ENCODE data around the gene POLR2M. TPM values are rescaled to one million over a fixed set of nuclear protein-coding genes. Genes with fewer than 3 reads are reported as not detected.

Gene POLR2M
- polyA plus RNA-seq, 3 donors = 14.4 to 29.4 (median 26.3) TPM

DNA sequence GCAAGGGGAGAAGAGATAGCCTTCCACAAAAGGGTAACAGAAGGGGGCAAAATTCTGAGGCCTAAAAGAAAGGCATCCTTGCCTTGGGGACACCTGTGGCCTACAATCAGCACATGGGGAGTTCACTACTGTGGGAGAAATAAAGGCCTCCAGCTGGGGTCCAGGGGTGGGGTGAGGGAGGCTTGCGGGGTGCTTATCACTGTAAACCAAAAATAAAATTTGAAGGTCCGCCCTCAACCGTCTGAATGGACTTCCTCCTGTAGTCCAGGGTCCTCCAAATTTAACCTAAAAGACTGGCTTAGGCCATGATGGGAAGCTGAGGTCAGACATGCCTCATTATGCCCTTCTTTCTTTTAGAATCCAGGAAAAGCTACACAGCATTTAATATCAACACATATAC is 2.1 kb upstream of the POLR2M start:
- intact Hi-C loops (cut with micrococcal nuclease) = no loop called here
- H3K27me3 ChIP-seq (ENCODE audit: control insufficient read depth in 2 of 2, insufficient read depth in 2 of 2, low read length in 2 of 2) = peaks cover 0 to 32% of the 10 kb centered on the region in 2 donors
- peaks cover 16 to 20% of the 10 kb centered on the region in 2 donors for H3K4me1 ChIP-seq (ENCODE audit: control insufficient read depth in 1 of 2, insufficient read depth in 2 of 2, low read length in 2 of 2)
- no CpG with 5 or more reads among the region's 3 CpGs for WGBS (ENCODE audit: insufficient coverage)
- no peak for DNase-seq
- no peak overlapping the region for H3K9ac ChIP-seq (ENCODE audit: insufficient read depth, low read length, poor library complexity, severe bottlenecking)
- H2AFZ ChIP-seq (ENCODE audit: insufficient read depth, low read depth, low read length, poor library complexity, severe bottlenecking) = no peak overlapping the region
- H4K20me1 ChIP-seq (ENCODE audit: insufficient read depth, low read length) = no peaks in the 10 kb centered on the region
- no peak overlapping the region for H3K4me2 ChIP-seq (replicated peaks; ENCODE audit: extremely low read depth, low read length, poor library complexity, severe bottlenecking)
- peaks cover 6 to 13% (median 10%) of the 10 kb centered on the region in 3 donors for H3K27me3 Mint-ChIP-seq (ENCODE audit: low read depth in 3 of 3)
- peaks cover 0 to 3% (median 0%) of the 10 kb centered on the region in 7 donors for H3K9me3 Mint-ChIP-seq
- no peak overlapping the region for H3K4me3 Mint-ChIP-seq
- no peak overlapping the region for H3K4me3 ChIP-seq (replicated peaks in 1 of 3; ENCODE audit: low read depth in 2 of 3, low read length in 3 of 3)
- H3K27ac Mint-ChIP-seq = peak overlapping the region in 1 of 7 donors; percentile 61
- H3K4me1 Mint-ChIP-seq = peaks cover 20% of the 10 kb centered on the region
- peaks cover 5 to 8% of the 10 kb centered on the region in 2 donors for H3K36me3 ChIP-seq (replicated peaks in 1 of 2; ENCODE audit: control insufficient read depth in 1 of 2, insufficient read depth in 2 of 2, low read length in 2 of 2)
- peaks cover 35% of the 10 kb centered on the region for H3K79me2 ChIP-seq (ENCODE audit: insufficient read depth, low read length)
- H3K9me3 ChIP-seq (replicated peaks in 1 of 2; ENCODE audit: control insufficient read depth in 1 of 2, insufficient read depth in 1 of 2, low read length in 2 of 2) = no peaks in the 10 kb centered on the region
- H3K36me3 Mint-ChIP-seq = peaks cover 5 to 6% of the 10 kb centered on the region in 2 donors
- no peak overlapping the region for H3K27ac ChIP-seq (ENCODE audit: low read depth in 1 of 2, low read length in 2 of 2)
- TF ChIP-seq, protein P1, sequence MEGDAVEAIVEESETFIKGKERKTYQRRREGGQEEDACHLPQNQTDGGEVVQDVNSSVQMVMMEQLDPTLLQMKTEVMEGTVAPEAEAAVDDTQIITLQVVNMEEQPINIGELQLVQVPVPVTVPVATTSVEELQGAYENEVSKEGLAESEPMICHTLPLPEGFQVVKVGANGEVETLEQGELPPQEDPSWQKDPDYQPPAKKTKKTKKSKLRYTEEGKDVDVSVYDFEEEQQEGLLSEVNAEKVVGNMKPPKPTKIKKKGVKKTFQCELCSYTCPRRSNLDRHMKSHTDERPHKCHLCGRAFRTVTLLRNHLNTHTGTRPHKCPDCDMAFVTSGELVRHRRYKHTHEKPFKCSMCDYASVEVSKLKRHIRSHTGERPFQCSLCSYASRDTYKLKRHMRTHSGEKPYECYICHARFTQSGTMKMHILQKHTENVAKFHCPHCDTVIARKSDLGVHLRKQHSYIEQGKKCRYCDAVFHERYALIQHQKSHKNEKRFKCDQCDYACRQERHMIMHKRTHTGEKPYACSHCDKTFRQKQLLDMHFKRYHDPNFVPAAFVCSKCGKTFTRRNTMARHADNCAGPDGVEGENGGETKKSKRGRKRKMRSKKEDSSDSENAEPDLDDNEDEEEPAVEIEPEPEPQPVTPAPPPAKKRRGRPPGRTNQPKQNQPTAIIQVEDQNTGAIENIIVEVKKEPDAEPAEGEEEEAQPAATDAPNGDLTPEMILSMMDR (IDR thresholded peaks at IDR 0.05) = no peak

DNA sequence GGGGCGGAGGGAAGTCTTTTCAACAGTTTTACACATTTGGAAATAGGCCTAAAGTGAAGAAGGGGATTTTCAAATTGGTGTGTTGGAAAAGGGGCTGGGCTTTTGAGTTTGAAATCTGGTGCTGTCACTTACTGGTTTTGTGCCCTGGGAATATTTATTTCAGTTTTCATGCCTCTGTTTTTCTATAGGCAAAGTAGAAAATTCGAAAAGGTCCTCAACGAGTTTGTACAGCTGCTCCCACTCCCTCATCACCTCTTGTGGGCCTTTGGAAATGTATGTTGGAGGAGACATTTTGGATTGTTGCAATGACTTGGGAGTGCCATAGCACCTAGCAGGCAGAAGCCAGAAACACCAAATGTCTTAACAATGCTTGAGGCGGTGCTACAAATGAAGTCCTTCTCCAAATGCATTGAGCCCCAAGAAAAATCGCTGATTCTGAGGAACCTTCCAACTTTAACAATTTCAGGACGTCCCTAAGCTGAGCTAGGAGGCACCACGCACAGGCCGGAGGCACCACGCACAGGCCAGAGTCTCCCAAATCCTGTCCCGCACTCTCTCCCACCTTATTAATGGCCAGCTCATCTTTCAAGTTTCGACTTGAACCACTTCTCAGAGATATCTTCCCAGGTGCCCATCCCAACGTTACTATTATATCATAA is 639 bp upstream of the POLR2M start:
- H3K27me3 ChIP-seq (ENCODE audit: control insufficient read depth in 2 of 2, insufficient read depth in 2 of 2, low read length in 2 of 2) = peaks cover 0 to 21% of the 10 kb centered on the region in 2 donors
- intact Hi-C loops (cut with micrococcal nuclease) = no loop called here
- peak overlapping the region; percentile 98 for H3K9ac ChIP-seq (ENCODE audit: insufficient read depth, low read length, poor library complexity, severe bottlenecking)
- TF ChIP-seq, protein P1 (IDR thresholded peaks at IDR 0.05) = no peak
- H4K20me1 ChIP-seq (ENCODE audit: insufficient read depth, low read length) = no peaks in the 10 kb centered on the region
- peaks cover 45% of the 10 kb centered on the region for H3K79me2 ChIP-seq (ENCODE audit: insufficient read depth, low read length)
- Mint-ChIP-seq H3K9me3 (peaks cover 0 to 3% (median 0%) of the 10 kb centered on the region in 7 donors), H3K4me3 (peak overlapping the region; percentile 86 to 93), H3K27me3 (ENCODE audit: low read depth in 3 of 3) (peaks cover 3 to 10% (median 8%) of the 10 kb centered on the region in 3 donors), H3K4me1 (peaks cover 23% of the 10 kb centered on the region), H3K36me3 (peaks cover 18 to 19% of the 10 kb centered on the region in 2 donors), H3K27ac (peak overlapping the region; percentile 78 to 96 (median 91))
- peak overlapping the region; percentile 87 to 96 for H3K27ac ChIP-seq (ENCODE audit: low read depth in 1 of 2, low read length in 2 of 2)
- H3K4me3 ChIP-seq (replicated peaks in 1 of 3; ENCODE audit: low read depth in 2 of 3, low read length in 3 of 3) = peak overlapping the region; percentile 65 to 98 (median 97)
- no peaks in the 10 kb centered on the region for H3K9me3 ChIP-seq (replicated peaks in 1 of 2; ENCODE audit: control insufficient read depth in 1 of 2, insufficient read depth in 1 of 2, low read length in 2 of 2)
- 82% methylated on average over 9 of the region's 12 CpGs for WGBS (ENCODE audit: insufficient coverage)
- H2AFZ ChIP-seq (ENCODE audit: insufficient read depth, low read depth, low read length, poor library complexity, severe bottlenecking) = peak overlapping the region; percentile 88
- H3K4me1 ChIP-seq (ENCODE audit: control insufficient read depth in 1 of 2, insufficient read depth in 2 of 2, low read length in 2 of 2) = peaks cover 16 to 20% of the 10 kb centered on the region in 2 donors
- DNase-seq = no peak
- H3K4me2 ChIP-seq (replicated peaks; ENCODE audit: extremely low read depth, low read length, poor library complexity, severe bottlenecking) = peak overlapping the region; percentile 97
- peaks cover 18 to 22% of the 10 kb centered on the region in 2 donors for H3K36me3 ChIP-seq (replicated peaks in 1 of 2; ENCODE audit: control insufficient read depth in 1 of 2, insufficient read depth in 2 of 2, low read length in 2 of 2)

All from CD14-positive monocyte (primary cell).